IMR-90 (cell line): ENCODE data around the gene SYNE2. TPM values are rescaled to one million over a fixed set of nuclear protein-coding genes. Genes with fewer than 3 reads are reported as not detected.

Source experiments
- ATAC-seq: fragments of 200-7000 bp; cut with Tn5 transposase; 2 replicates; pipeline ENCODE4 v1.9.1; 2020; ENCODE audit warnings: low read depth, mild to moderate bottlenecking, moderate library complexity
- BruUV-seq: library from RNA; stranded (reverse); fragments of 400-500 nt; replicated peaks from 2 replicates; lab custom pipeline; 2021; lab: Mats Ljungman, UMichigan
- CTCF ChIA-PET: fragments of 300-600 bp; formaldehyde crosslinking; extraction: SDS; loops from one replicate; lab custom pipeline; 2021; ENCODE audit warnings: antibody characterized with exemption; lab: Yijun Ruan, JAX
- POLR2A ChIA-PET: fragments of 300-600 bp; sonication (Branson Sonifier 250); formaldehyde crosslinking; loops from one replicate; lab custom pipeline; 2022; ENCODE audit warnings: antibody characterized with exemption; ENCODE audit not compliant: unreplicated experiment; lab: Charles Lee
- DNase-seq: peaks from one replicate; pipeline ENCODE4 v3.0.0; 2013
- H2AFZ ChIP-seq: replicated peaks from 2 replicates; pipeline ENCODE3; 2013; ENCODE audit warnings: low read length, mild to moderate bottlenecking; ENCODE audit not compliant: poor library complexity
- H2AK5ac ChIP-seq: 2 replicates; pipeline ENCODE4 v1.6.1; 2013; ENCODE audit warnings: low read depth, low read length, inconsistent platforms
- H2AK9ac ChIP-seq: replicated peaks from 2 replicates; pipeline ENCODE3; 2013; ENCODE audit warnings: mild to moderate bottlenecking, low read depth, low read length, moderate library complexity; ENCODE audit not compliant: poor library complexity
- H2BK120ac ChIP-seq: 2 replicates; pipeline ENCODE4 v1.6.1; 2013; ENCODE audit warnings: low read depth, low read length, inconsistent platforms
- H2BK15ac ChIP-seq: 3 replicates; pipeline ENCODE4 v1.6.1; 2013; ENCODE audit warnings: low read depth, low read length, inconsistent platforms
- H2BK20ac ChIP-seq: 2 replicates; pipeline ENCODE4 v1.6.1; 2013; ENCODE audit warnings: low read depth, mild to moderate bottlenecking, inconsistent platforms, low read length, moderate library complexity
- H2BK5ac ChIP-seq: 2 replicates; pipeline ENCODE4 v1.6.1; 2013; ENCODE audit warnings: mild to moderate bottlenecking, low read depth, low read length, inconsistent platforms; ENCODE audit not compliant: poor library complexity, severe bottlenecking
- H3K14ac ChIP-seq: replicated peaks from 2 replicates; pipeline ENCODE4 v1.6.1; 2013; ENCODE audit warnings: low read depth, low read length, inconsistent platforms
- H3K18ac ChIP-seq: 2 replicates; pipeline ENCODE4 v1.6.1; 2013; ENCODE audit warnings: low read depth, low read length, control low read depth
- H3K23ac ChIP-seq: 2 replicates; pipeline ENCODE4 v1.6.1; 2013; ENCODE audit warnings: low read depth, low read length, inconsistent platforms
- H3K27ac ChIP-seq: 2 replicates; pipeline ENCODE4 v1.5.1; 2013; ENCODE audit warnings: mild to moderate bottlenecking, control low read depth, low read length; ENCODE audit not compliant: insufficient read depth
- H3K27me3 ChIP-seq: 2 replicates; pipeline ENCODE4 v1.6.1; 2013; ENCODE audit warnings: low read length; ENCODE audit not compliant: control insufficient read depth, insufficient read depth
- H3K36me3 ChIP-seq: 2 replicates; pipeline ENCODE4 v1.6.1; 2013; ENCODE audit warnings: low read length, mixed read lengths; ENCODE audit not compliant: control insufficient read depth, insufficient read depth
- H3K4ac ChIP-seq: 2 replicates; pipeline ENCODE4 v1.6.1; 2013; ENCODE audit warnings: low read depth, low read length, inconsistent platforms
- H3K4me1 ChIP-seq: 2 replicates; pipeline ENCODE4 v1.6.1; 2013; ENCODE audit warnings: low read length, mixed read lengths; ENCODE audit not compliant: control insufficient read depth, insufficient read depth
- H3K4me2 ChIP-seq: 2 replicates; pipeline ENCODE4 v1.6.1; 2013; ENCODE audit warnings: low read depth, mild to moderate bottlenecking, control low read depth, low read length, moderate library complexity
- H3K4me3 ChIP-seq: 2 replicates; pipeline ENCODE4 v1.5.1; 2013; ENCODE audit warnings: low read depth, mild to moderate bottlenecking, control low read depth, low read length, moderate library complexity; ENCODE audit not compliant: insufficient read depth
- H3K56ac ChIP-seq: 2 replicates; pipeline ENCODE4 v1.6.1; 2013; ENCODE audit warnings: low read length, inconsistent platforms; ENCODE audit not compliant: insufficient read depth; ENCODE audit errors: extremely low read depth
- H3K79me1 ChIP-seq, 2 experiments: 2 replicates each; pipeline ENCODE4 v1.6.1; 2013; ENCODE audit warnings: low read length in 2 of 2, inconsistent platforms in 1 of 2, low read depth in 1 of 2
- H3K9ac ChIP-seq: 2 replicates; pipeline ENCODE4 v1.6.1; 2013; ENCODE audit warnings: low read depth, low read length, control low read depth
- H3K9me1 ChIP-seq: 2 replicates; pipeline ENCODE4 v1.6.1; 2013; ENCODE audit warnings: low read length, inconsistent platforms; ENCODE audit not compliant: insufficient read depth
- H3K9me3 ChIP-seq: 2 replicates; pipeline ENCODE4 v1.6.1; 2013; ENCODE audit warnings: low read length; ENCODE audit not compliant: control insufficient read depth, insufficient read depth
- H4K20me1 ChIP-seq: 2 replicates; pipeline ENCODE4 v1.6.1; 2013; ENCODE audit warnings: low read length, inconsistent platforms; ENCODE audit not compliant: insufficient read depth
- H4K5ac ChIP-seq: 2 replicates; pipeline ENCODE4 v1.6.1; 2013; ENCODE audit warnings: mild to moderate bottlenecking, low read depth, low read length, control low read depth
- H4K8ac ChIP-seq, 2 experiments: 2 replicates each; pipeline ENCODE4 v1.6.1; 2013; ENCODE audit warnings: low read depth in 2 of 2, low read length in 2 of 2, control low read depth in 1 of 2, inconsistent platforms in 1 of 2
- H4K91ac ChIP-seq: 2 replicates; pipeline ENCODE4 v1.6.1; 2013; ENCODE audit warnings: low read depth, low read length, inconsistent platforms; ENCODE audit not compliant: insufficient read depth
- BHLHE40 ChIP-seq: fragments of 150-350 bp; IDR thresholded peaks from 2 replicates; pipeline ENCODE4 v1.6.1; 2016; ENCODE audit warnings: mild to moderate bottlenecking, low read depth, low read length
- CHD1 ChIP-seq: IDR thresholded peaks from 2 replicates; pipeline ENCODE4 v1.6.1; 2012; ENCODE audit warnings: low read depth, low read length, improper control_type of control experiment
- CTCF ChIP-seq: conservative IDR thresholded peaks from 2 replicates; pipeline ENCODE4 v1.5.1; 2012; ENCODE audit warnings: mild to moderate bottlenecking, low read depth, low read length, improper control_type of control experiment
- ELK1 ChIP-seq: fragments of 150-350 bp; IDR thresholded peaks from 2 replicates; pipeline ENCODE4 v1.6.1; 2016; ENCODE audit warnings: low read depth, mild to moderate bottlenecking, low read length, moderate library complexity, borderline replicate concordance
- MAFK ChIP-seq: IDR thresholded peaks from 2 replicates; pipeline ENCODE4 v1.6.1; 2012; ENCODE audit warnings: low read depth, low read length, improper control_type of control experiment
- MAZ ChIP-seq: IDR thresholded peaks from 2 replicates; pipeline ENCODE4 v1.6.1; 2012; ENCODE audit warnings: low read depth, mild to moderate bottlenecking, low read length, improper control_type of control experiment, moderate library complexity, borderline replicate concordance
- NFE2L2 ChIP-seq: fragments of 150-350 bp; IDR thresholded peaks from 2 replicates; pipeline ENCODE4 v1.6.1; 2016; ENCODE audit warnings: low read depth, mild to moderate bottlenecking, low read length
- POLR2A ChIP-seq: IDR thresholded peaks from 2 replicates; pipeline ENCODE4 v1.6.1; 2012; ENCODE audit warnings: mild to moderate bottlenecking, low read depth, low read length
- RCOR1 ChIP-seq: IDR thresholded peaks from 2 replicates; pipeline ENCODE4 v1.6.1; 2012; ENCODE audit warnings: mild to moderate bottlenecking, low read length, improper control_type of control experiment; ENCODE audit not compliant: insufficient replicate concordance
- RFX5 ChIP-seq: IDR thresholded peaks from 2 replicates; pipeline ENCODE4 v1.8.0; 2012; ENCODE audit warnings: low read depth, mild to moderate bottlenecking, low read length, moderate library complexity
- USF2 ChIP-seq: fragments of 150-350 bp; IDR thresholded peaks from 2 replicates; pipeline ENCODE4 v1.6.1; 2017; ENCODE audit warnings: mild to moderate bottlenecking, antibody characterized with exemption, low read length, low read depth
- WGBS, 2 experiments: methylation state at CpG; one replicate each; pipeline versions ENCODE4 v1.1.5 to v1.1.7; 2013; ENCODE audit warnings: missing lambda C conversion rate in 2 of 2; ENCODE audit not compliant: insufficient read length in 1 of 2; ENCODE audit errors: extremely low coverage in 2 of 2; 5-methylcytosine and 5-hydroxymethylcytosine counted together
- dilution Hi-C: fragments of 300-500 bp; cut with HindIII; formaldehyde crosslinking; loops from one replicate; pipeline ENCODE4 v1.14.3; 2018; ENCODE audit warnings: low sequenced_read_pairs; ENCODE audit not compliant: unreplicated experiment
- in situ Hi-C: fragments of 300-500 bp; cut with MboI; formaldehyde crosslinking; loops from 3 replicates; pipeline ENCODE4 v1.14.3; 2019; ENCODE audit warnings: low sequenced_read_pairs, inconsistent platforms, mixed read lengths
- intact Hi-C: fragments of 100-400 bp; cut with micrococcal nuclease; formaldehyde crosslinking; loops from 2 replicates; pipeline ENCODE4 v1.10.0; 2022
- polyA plus RNA-seq, 3 experiments: library from polyadenylated mRNA; depleted of rRNA; stranded (reverse); fragments of >200 nt; gene quantifications; 2 replicates each; pipeline ENCODE4 v1.2.3, GENCODE V29; 2012; ENCODE audit warnings: low replicate concordance in 1 of 3
- total RNA-seq: library from RNA; depleted of rRNA; stranded (reverse); fragments of >200 nt; gene quantifications from 2 replicates; pipeline ENCODE4 v1.2.3, GENCODE V29; 2012

The SYNE2 gene
- total and polyA plus RNA-seq, 2 of the 4 experiments (the other 2 are of a cell fraction): 5.2 to 28.9 TPM

- Histone ChIP-seq H3K9me1 (peaks cover 4% of the 10 kb centered on the region), H2AK5ac (no peak overlapping the region), H3K4me3 (no peak overlapping the region), H3K9ac (no peak overlapping the region), H4K20me1 (no peaks in the 10 kb centered on the region), H2BK120ac (no peak overlapping the region), H3K4me2 (no peak overlapping the region), H2BK5ac (no peak overlapping the region), H3K18ac (no peak overlapping the region), H4K5ac (no peak overlapping the region), H3K14ac (no peak overlapping the region), H3K4me1 (no peaks in the 10 kb centered on the region), H3K23ac (no peak overlapping the region), H4K8ac (no peak overlapping the region), H3K27me3 (no peaks in the 10 kb centered on the region), H3K27ac (no peak overlapping the region), H2BK15ac (no peak overlapping the region), H3K4ac (no peak overlapping the region), H2BK20ac (no peak overlapping the region), H2AK9ac (no peak overlapping the region), H3K36me3 (no peaks in the 10 kb centered on the region), H3K56ac (no peak overlapping the region), H2AFZ (no peak overlapping the region), H3K9me3 (no peaks in the 10 kb centered on the region), H4K91ac (no peak overlapping the region), H3K79me1 (no peaks in the 10 kb centered on the region; a peak in 1 of 4 replicates)
- intact Hi-C loops (no loop called here), dilution Hi-C loops (no loop called here), in situ Hi-C loops (no loop called here)
- ChIA-PET POLR2A (no interaction called here), CTCF (no interaction called here)
- no peak for DNase-seq
- no CpG with 5 or more reads among the region's 4 CpGs for WGBS, 2 experiments
- TF ChIP-seq NFE2L2 (no peak), RFX5 (no peak), RCOR1 (no peak), MAFK (no peak), MAZ (no peak), ELK1 (no peak), CHD1 (no peak), POLR2A (no peak), USF2 (no peak), BHLHE40 (no peak), CTCF (no peak)
- BruUV-seq: no TSS peak
- no peak for ATAC-seq
Observed at GRCh38 chr14:63940387-63940786, 87.6 kb downstream of the SYNE2 start.
